ENCODE results near the gene CNTNAP1.

CNTNAP1 gene

DNA sequence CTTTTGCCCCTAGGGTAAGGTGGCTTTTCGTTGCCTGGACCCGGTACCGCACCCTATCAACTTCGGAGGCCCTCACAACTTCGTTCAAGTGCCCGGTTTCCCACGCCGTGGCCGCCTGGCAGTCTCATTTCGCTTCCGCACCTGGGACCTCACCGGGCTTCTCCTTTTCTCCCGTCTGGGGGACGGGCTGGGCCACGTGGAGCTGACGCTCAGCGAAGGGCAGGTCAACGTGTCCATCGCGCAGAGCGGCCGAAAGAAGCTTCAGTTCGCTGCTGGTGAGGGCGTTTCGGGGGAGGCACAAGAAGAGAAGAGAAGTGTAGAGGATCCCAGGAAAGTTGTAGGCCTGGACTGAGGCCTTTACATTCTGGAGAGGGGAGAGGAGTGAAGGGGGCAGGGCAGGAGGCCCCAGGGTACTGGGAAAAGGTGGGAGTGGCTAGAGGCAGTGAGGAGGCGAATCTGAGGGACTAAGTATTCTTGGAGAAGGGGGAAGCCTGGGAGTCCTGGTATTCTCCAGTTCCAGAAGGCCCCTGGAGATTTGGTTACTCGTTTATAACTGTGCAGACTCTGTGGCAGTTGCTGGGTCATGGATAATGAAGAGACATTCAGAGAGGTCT, 5.5 kb downstream of the CNTNAP1 start:
- H3K4me3 ChIP-seq (ENCODE audit: low read length): no peak overlapping the region
- TF ChIP-seq EZH2phosphoT487 (IDR thresholded peaks at IDR 0.05; ENCODE audit: low read length) (no peak), EZH2 (optimal IDR thresholded peaks at IDR 0.05; ENCODE audit: low read depth, low read length) (no peak)
- TF ChIP-seq, protein P1, sequence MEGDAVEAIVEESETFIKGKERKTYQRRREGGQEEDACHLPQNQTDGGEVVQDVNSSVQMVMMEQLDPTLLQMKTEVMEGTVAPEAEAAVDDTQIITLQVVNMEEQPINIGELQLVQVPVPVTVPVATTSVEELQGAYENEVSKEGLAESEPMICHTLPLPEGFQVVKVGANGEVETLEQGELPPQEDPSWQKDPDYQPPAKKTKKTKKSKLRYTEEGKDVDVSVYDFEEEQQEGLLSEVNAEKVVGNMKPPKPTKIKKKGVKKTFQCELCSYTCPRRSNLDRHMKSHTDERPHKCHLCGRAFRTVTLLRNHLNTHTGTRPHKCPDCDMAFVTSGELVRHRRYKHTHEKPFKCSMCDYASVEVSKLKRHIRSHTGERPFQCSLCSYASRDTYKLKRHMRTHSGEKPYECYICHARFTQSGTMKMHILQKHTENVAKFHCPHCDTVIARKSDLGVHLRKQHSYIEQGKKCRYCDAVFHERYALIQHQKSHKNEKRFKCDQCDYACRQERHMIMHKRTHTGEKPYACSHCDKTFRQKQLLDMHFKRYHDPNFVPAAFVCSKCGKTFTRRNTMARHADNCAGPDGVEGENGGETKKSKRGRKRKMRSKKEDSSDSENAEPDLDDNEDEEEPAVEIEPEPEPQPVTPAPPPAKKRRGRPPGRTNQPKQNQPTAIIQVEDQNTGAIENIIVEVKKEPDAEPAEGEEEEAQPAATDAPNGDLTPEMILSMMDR (IDR thresholded peaks at IDR 0.05; ENCODE audit: low read length): no peak
- H2AFZ ChIP-seq (ENCODE audit: low read length): no peak overlapping the region
- DNase-seq: no peak
- H3K4me2 ChIP-seq (ENCODE audit: low read depth, low read length): no peak overlapping the region
- H3K27ac ChIP-seq (ENCODE audit: low read length): no peak overlapping the region
- no peak overlapping the region for H3K9ac ChIP-seq (ENCODE audit: low read length)
- no peaks in the 10 kb centered on the region for H3K27me3 ChIP-seq (replicated peaks; ENCODE audit: insufficient read depth, low read length)
- no peaks in the 10 kb centered on the region for H3K9me3 ChIP-seq (replicated peaks; ENCODE audit: insufficient read depth, low read length)
- no peaks in the 10 kb centered on the region for H3K9me2 ChIP-seq (replicated peaks; ENCODE audit: insufficient read depth, low read length)
- no peaks in the 10 kb centered on the region for H3K36me3 ChIP-seq (replicated peaks; ENCODE audit: insufficient read depth, low read length)
- no peaks in the 10 kb centered on the region for H4K20me1 ChIP-seq (ENCODE audit: insufficient read depth, low read length)
- H3K4me1 ChIP-seq (ENCODE audit: low read length): no peaks in the 10 kb centered on the region
- H3K79me2 ChIP-seq (ENCODE audit: low read length): no peaks in the 10 kb centered on the region
- H3F3A ChIP-seq (ENCODE audit: insufficient read depth, low read length): no peaks in the 10 kb centered on the region

DNA sequence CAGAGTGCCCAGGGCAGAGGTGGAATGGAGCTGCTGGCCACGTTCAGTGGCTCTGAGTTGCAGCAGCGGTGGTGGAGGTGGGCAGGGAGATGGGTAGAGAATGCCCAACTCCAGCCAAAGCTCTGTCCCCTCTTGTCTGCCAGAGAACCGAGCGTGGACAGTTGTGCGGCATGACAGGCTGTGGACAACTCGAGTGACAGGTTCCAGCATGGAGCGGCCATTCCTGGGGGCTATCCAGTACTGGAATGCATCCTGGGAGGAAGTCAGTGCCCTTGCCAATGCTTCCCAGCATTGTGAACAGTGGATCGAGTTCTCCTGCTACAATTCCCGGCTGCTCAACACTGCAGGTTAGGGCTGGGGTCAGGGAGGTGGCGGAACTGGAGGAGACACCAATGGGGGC, 8.3 kb downstream of the CNTNAP1 start:
- Histone ChIP-seq H3K4me3 (ENCODE audit: low read length) (no peak overlapping the region), H3K9me3 (replicated peaks; ENCODE audit: insufficient read depth, low read length) (no peaks in the 10 kb centered on the region), H3K27ac (ENCODE audit: low read length) (no peak overlapping the region), H3K4me2 (ENCODE audit: low read depth, low read length) (no peak overlapping the region), H3K9ac (ENCODE audit: low read length) (no peak overlapping the region), H3K36me3 (replicated peaks; ENCODE audit: insufficient read depth, low read length) (no peaks in the 10 kb centered on the region), H3K4me1 (ENCODE audit: low read length) (no peaks in the 10 kb centered on the region), H2AFZ (ENCODE audit: low read length) (no peak overlapping the region), H3K27me3 (replicated peaks; ENCODE audit: insufficient read depth, low read length) (no peaks in the 10 kb centered on the region), H3K9me2 (replicated peaks; ENCODE audit: insufficient read depth, low read length) (no peaks in the 10 kb centered on the region), H4K20me1 (ENCODE audit: insufficient read depth, low read length) (no peaks in the 10 kb centered on the region), H3F3A (ENCODE audit: insufficient read depth, low read length) (no peaks in the 10 kb centered on the region), H3K79me2 (ENCODE audit: low read length) (no peaks in the 10 kb centered on the region)
- no peak for DNase-seq
- TF ChIP-seq EZH2 (optimal IDR thresholded peaks at IDR 0.05; ENCODE audit: low read depth, low read length) (no peak), EZH2phosphoT487 (IDR thresholded peaks at IDR 0.05; ENCODE audit: low read length) (no peak)
- TF ChIP-seq, protein P1 (IDR thresholded peaks at IDR 0.05; ENCODE audit: low read length): no peak

DNA sequence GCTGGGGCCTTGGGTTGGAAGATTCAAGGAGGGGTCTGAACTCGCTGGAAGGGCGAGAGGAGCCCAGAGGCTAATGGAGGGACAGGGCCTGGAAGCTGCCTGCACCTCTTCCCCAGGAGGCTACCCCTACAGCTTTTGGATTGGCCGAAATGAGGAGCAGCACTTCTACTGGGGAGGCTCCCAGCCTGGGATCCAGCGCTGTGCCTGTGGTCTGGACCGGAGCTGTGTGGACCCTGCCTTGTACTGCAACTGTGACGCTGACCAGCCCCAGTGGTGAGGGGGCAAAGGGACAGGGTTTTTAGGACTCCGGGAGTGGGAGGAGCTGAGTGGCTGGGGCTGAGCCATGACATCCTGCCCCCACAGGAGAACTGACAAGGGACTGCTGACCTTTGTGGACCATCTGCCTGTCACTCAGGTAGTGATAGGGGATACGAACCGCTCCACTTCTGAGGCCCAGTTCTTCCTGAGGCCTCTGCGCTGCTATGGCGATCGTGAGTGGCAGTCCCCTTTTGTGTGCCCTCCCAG, 8.8 kb downstream of the CNTNAP1 start:
- H3K79me2 ChIP-seq (ENCODE audit: low read length): no peaks in the 10 kb centered on the region
- no peaks in the 10 kb centered on the region for H4K20me1 ChIP-seq (ENCODE audit: insufficient read depth, low read length)
- H3K36me3 ChIP-seq (replicated peaks; ENCODE audit: insufficient read depth, low read length): no peaks in the 10 kb centered on the region
- no peaks in the 10 kb centered on the region for H3K27me3 ChIP-seq (replicated peaks; ENCODE audit: insufficient read depth, low read length)
- no peaks in the 10 kb centered on the region for H3K4me1 ChIP-seq (ENCODE audit: low read length)
- no peak overlapping the region for H2AFZ ChIP-seq (ENCODE audit: low read length)
- no peak overlapping the region for H3K4me2 ChIP-seq (ENCODE audit: low read depth, low read length)
- TF ChIP-seq EZH2phosphoT487 (IDR thresholded peaks at IDR 0.05; ENCODE audit: low read length): no peak
- TF ChIP-seq EZH2 (optimal IDR thresholded peaks at IDR 0.05; ENCODE audit: low read depth, low read length): no peak
- TF ChIP-seq, protein P1 (IDR thresholded peaks at IDR 0.05; ENCODE audit: low read length): no peak
- H3K9ac ChIP-seq (ENCODE audit: low read length): no peak overlapping the region
- no peaks in the 10 kb centered on the region for H3F3A ChIP-seq (ENCODE audit: insufficient read depth, low read length)
- no peak overlapping the region for H3K4me3 ChIP-seq (ENCODE audit: low read length)
- no peak overlapping the region for H3K27ac ChIP-seq (ENCODE audit: low read length)
- no peak for DNase-seq
- H3K9me3 ChIP-seq (replicated peaks; ENCODE audit: insufficient read depth, low read length): no peaks in the 10 kb centered on the region
- H3K9me2 ChIP-seq (replicated peaks; ENCODE audit: insufficient read depth, low read length): no peaks in the 10 kb centered on the region

Data from MM.1S (cell line).